ENCODE results near the gene KCNJ10.
A peak's percentile ranks its signal among the peaks of the same experiment; 100 is the strongest.

KCNJ10 gene

GRCh38 chr1:160082926-160083325 lies 13.0 kb upstream of the KCNJ10 start:
- no peak for DNase-seq

DNA sequence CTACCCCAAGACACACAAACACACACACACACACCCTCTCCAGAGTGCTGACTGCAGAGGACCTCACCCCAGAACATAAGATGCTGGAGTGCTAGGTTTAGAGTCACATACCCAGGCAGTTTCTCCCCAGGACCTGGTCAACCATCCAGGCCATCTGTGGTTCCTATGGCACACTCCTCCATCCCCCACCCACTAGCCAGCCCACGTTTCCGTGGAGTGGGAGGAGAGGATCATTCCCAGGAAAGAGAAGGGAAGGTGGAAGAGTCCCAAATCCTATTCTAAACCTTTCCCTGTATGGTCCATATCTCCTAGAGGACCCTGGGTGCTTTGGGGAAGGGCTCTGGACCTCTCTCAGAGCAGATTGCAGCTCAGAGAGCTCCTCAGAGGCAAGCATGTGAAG lies 12.5 kb upstream of the KCNJ10 start:
- no peak for DNase-seq

DNA sequence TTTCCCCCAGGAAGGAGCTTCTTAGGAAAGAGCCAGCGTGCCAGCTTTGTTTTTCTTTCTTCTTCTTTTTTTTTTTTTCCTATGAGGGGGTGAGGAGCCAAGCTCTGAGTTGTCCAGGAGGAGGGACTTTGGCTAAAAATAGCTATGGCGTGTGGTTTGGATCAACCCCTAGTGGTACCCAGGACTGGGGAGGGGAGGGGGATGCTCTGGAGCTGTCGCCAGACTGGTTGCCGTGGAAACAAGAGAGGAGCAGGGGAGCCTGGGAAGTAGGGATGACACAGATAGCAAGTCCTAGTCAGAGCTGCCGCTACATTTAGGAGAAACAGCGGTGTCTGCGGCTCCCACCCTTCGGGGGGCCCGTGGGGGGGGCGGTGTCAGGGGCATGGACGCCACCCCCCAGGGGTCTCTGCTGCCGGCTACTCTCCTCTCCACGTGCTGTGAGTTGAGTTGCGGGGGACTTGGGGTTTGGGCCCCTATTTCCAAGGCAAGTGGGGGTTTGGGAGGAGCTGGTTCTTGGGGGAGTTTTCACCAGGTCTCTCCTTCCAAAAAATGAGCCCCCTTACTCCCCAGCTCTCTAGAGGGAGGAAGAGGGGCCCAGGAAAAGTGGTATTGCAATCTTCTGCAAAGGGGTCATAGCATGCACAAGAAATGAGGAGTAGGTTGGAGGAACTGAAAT lies 11.4 kb upstream of the KCNJ10 start, which contains the start of gene KCNJ9:
TSS of gene KCNJ9 (plus strand) at position 278 of the 676 bp plus-strand sequence. CDS start 2,493 bp downstream, outside the sequence.
- no peak for DNase-seq

- no peak for DNase-seq
Observed at GRCh38 chr1:160080381-160081100, 10.6 kb upstream of the KCNJ10 start.

GRCh38 chr1:160079448-160079847 lies 9.5 kb upstream of the KCNJ10 start:
- no peak for DNase-seq

- DNase-seq = no peak
Observed at GRCh38 chr1:160078512-160079195, 8.7 kb upstream of the KCNJ10 start.

GRCh38 chr1:160077486-160077885 lies 7.5 kb upstream of the KCNJ10 start:
- DNase-seq = no peak

DNA sequence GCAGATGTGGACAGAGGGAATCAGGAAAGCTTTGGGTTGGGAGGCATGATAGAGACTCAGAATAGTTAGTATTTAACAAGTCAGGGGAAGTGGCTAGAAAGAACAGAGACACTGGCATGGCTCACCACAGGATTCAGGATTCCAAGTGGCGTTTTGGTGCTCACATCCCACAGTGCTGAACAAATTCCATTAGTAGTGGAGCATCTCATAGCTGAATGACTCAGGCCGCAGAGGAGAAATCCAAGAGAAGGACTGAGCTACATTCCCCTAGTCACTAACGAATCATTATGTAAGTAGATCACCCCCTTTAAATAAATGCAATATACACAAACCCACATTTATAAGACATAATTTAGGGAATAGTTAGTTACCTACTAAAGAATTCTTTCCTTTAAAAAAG lies 6.3 kb upstream of the KCNJ10 start:
- DNase-seq = no peak

DNA sequence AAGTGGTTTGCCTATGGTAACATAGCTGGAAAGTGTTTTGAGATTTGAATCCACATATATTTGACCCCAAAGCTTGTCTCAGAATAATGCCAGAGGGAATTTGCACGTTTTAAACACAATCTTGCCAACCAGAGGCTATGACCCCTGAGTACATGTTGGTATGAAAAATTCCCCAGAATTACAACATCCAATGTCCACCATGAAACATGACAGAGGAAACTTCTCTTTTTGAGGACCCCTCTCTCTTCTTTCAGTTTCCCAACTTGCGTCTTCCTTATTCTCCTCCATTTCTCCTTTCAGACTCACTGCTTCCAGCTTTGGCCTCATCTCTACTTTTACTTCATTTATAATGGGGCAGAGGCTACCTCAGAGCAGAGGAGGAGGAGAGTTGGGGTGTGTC lies 5.9 kb upstream of the KCNJ10 start:
- no peak for DNase-seq

DNA sequence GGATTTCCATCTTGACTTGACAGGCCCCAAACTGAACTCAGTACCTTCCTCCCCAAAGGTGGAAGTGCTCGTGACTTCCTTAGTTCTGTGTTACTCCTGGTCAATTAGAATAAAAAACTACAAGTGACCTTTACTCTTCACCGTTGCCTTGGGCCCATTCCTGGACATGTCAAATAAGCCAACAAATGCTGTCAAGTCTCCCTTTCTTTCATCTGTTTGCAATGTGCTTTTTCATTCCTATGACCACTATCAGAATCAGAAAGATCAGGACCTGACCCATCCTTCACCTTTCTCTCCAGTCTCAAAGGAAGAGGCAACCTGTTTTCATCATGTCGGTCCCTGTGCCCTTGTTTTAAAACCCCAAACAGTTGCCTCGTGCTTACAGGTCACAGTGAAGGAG lies 4.9 kb upstream of the KCNJ10 start:
- DNase-seq = no peak

DNA sequence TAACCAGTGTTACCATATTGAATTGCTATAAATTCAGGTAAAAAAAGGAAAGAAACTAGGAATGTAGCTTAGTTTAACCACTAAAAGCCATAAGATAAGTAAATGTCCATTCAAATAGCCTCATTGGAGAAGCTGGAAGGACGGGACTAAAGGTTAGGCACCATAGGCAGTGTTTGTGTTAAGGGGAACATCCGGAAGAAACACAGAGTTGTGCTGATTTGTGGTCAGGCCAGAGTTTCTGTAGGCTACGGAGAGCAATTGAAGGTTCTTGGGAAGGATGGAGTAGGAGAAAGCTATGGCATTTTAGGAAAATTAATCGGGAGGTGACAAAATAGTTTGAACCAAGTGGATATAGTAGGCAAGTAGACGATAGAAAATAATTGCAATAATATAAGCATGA lies 1.3 kb upstream of the KCNJ10 start:
- no peak for DNase-seq

DNA sequence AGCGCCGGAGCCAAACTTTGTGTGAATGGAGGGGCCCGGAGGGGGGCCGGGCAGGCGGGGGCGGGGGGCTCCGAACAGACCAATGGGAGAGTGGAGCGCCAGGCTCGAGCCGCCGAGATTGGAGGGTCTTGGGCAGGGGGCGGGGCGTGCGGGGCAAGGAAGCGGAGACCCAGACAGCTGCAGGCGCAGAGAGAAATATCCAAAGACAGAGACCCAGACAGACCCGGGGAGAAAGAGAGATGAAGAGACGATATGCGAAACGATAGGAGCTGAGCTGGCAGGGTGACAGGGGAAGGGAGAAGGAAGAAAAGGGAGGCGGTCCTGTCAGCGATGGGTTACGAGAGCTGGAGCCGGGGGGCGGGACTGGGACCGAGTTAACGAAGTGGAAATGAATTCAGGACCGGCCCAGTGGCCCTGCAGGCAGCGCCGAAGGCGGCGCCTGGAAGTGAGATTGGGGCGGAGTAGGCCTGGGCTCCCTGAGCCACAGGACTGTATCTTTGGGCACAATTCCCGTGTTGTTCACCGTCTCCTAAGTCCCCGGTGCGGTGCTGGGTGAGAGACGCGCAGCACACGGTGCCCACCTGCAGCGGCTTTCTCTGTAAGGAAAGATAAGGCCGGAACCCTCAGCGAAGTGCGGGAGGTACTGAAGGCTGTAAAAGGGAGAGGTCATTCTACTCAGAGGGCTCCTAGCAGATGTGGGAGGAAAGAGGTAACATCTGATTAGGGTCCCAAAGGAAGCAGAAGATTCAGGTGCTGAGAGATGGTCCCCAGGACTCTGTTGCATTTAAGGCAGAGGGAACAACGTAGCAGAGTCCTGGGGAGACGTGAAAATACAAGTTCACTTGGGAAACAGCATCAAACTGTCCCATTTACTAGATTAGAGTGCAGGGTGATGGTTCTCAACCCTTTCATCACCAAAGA lies 543 bp upstream of the KCNJ10 start:
- peak; percentile 72 for DNase-seq

DNA sequence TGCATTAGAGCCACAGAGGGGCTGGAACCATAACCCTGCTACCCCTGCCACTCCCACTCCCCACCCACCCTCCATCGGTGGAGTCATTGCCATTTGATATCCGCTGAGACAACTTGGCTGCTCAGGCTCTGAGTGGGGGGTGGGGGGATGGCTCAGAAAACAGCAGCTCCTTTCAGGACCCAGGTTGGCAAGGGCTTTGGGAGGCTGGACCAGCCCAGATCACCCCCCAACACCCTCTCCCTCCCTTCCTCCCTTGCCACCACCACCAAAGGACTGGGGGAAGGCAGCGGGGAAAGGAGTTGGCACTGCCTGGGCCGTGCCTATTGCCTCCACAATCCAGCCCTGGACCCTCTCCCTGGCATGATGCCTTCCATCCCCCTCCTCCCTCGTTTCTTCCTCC lies 1.7 kb downstream of the KCNJ10 start:
- DNase-seq = no peak

GRCh38 chr1:160066829-160067745 lies 2.9 kb downstream of the KCNJ10 start:
- DNase-seq = no peak

DNA sequence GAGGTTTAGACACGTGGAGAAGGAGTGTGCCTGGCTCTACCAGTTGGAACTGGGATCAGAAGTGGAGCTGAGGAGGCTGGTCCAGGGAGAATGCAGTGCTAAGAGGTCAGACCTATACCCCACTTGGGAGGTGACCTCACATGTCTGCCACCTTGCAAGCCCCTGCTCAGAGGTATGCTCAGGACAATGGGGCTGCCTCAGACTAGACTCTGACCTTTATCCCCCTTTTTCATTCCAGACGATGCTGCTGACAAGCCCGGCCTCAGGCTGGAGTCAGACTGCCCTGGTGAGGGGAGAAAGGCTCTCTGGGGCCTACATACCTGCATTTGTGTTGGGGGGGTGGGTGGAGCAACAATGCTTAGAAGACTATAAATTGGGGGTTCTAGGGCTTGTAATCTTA lies 5.2 kb downstream of the KCNJ10 start:
- DNase-seq = no peak

DNA sequence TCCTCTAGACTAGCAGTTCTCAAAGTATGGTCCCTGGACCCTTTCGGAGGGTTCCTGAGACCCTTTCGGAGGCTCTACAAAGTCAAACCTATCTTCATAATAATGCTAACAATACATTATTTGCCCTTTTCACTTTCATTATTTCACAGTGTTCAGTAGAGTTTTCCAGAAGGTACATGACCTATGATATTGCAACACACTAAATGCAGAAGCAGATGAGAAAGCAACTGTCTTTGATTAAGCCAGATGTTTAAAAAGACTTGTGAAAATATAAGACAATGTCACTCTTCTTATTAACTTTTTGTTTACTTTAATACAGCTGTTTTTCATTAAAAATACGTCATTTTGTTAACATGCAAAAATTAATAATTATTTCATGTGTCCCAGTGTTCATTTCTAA lies 5.8 kb downstream of the KCNJ10 start:
- no peak for DNase-seq

- no peak for DNase-seq
Observed at GRCh38 chr1:160063176-160063575, 6.8 kb downstream of the KCNJ10 start.

- DNase-seq = no peak
Observed at GRCh38 chr1:160062230-160062532, 7.8 kb downstream of the KCNJ10 start.

GRCh38 chr1:160061369-160062229 lies 8.4 kb downstream of the KCNJ10 start:
- DNase-seq = no peak

- DNase-seq = no peak
Observed at GRCh38 chr1:160058087-160058486, 11.9 kb downstream of the KCNJ10 start.

DNA sequence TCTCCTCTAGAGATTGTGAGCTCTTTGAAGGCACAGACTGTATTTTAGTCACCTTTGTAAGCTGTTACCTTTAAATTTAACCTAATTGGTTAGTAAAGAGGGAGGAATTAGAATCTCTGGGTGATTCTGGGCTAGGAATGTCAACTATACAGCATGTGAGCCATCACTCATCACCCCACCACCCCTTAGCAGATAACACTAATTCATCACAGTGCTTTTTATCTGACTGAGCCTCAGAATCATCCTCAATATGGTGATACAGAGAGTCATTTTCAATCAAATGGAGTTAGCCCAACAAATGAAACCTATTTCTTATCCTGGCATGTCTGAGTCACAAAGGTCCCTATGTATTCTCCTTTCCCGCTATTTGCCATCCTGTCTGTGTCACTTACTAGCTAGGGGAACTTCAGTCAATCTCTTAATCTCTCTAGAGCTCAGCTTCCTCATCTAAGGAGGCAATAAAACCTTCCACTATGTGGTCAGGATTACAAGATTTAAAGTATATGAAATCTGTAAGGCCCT lies 13.3 kb downstream of the KCNJ10 start:
- DNase-seq = no peak

All from NCI-H345 (cell line).